SK-N-SH (cell line): ENCODE data around the gene SEC16B. TPM values are rescaled to one million over a fixed set of nuclear protein-coding genes. Genes with fewer than 3 reads are reported as not detected.

Experiments
- CTCF ChIA-PET: fragments of 300-600, 350-600 bp; formaldehyde crosslinking; extraction: SDS; loops from one replicate; lab custom pipeline; 2021; lab: Yijun Ruan, JAX
- POLR2A ChIA-PET: fragments of 350-600 bp; sonication (Branson Sonifier 250); formaldehyde crosslinking; extraction: SDS; loops from one replicate; lab custom pipeline; 2020; ENCODE audit warnings: antibody characterized with exemption, inconsistent platforms; lab: Yijun Ruan, JAX
- DNase-seq: peaks from one replicate; pipeline ENCODE4 v3.0.0; 2012
- H2AFZ ChIP-seq: fragments of 200-600 bp; sonication (generic); 2 replicates; pipeline ENCODE4 v1.8.1; 2016; ENCODE audit warnings: antibody characterized with exemption, mild to moderate bottlenecking, low read depth
- H3F3A ChIP-seq: fragments of 200-600 bp; sonication (generic); replicated peaks from 2 replicates; pipeline ENCODE3; 2016; ENCODE audit warnings: antibody characterized with exemption, mild to moderate bottlenecking; ENCODE audit not compliant: insufficient read depth
- H3K27ac ChIP-seq, 2 experiments: fragments of 200-500 bp in 1 of 2; fragments of 200-600 bp in 1 of 2; sonication (Bioruptor generic) in 1 of 2; sonication (generic), shearing (Covaris generic) in 1 of 2; 2 replicates each; pipeline versions ENCODE4 v1.5.1 to v1.6.1; 2014 to 2016; ENCODE audit warnings: low read depth in 2 of 2, inconsistent platforms in 1 of 2, low read length in 1 of 2, mild to moderate bottlenecking in 1 of 2, mixed read lengths in 1 of 2
- H3K27me3 ChIP-seq: fragments of 200-600 bp; sonication (generic), shearing (Covaris generic); 2 replicates; pipeline ENCODE4 v1.6.1; 2016; ENCODE audit warnings: mixed run types; ENCODE audit not compliant: insufficient read depth
- H3K36me3 ChIP-seq, 2 experiments: fragments of 200-500 bp in 1 of 2; fragments of 200-600 bp in 1 of 2; sonication (Bioruptor generic) in 1 of 2; sonication (generic) in 1 of 2; replicated peaks in 1 of 2; 2 replicates each; pipeline versions ENCODE3 to v1.5.1; 2014 to 2016; ENCODE audit warnings: low read length in 1 of 2, mild to moderate bottlenecking in 1 of 2; ENCODE audit not compliant: insufficient read depth in 2 of 2, control insufficient read depth in 1 of 2
- H3K4me1 ChIP-seq, 2 experiments: fragments of 200-500 bp in 1 of 2; fragments of 200-600 bp in 1 of 2; sonication (Bioruptor generic) in 1 of 2; sonication (generic), shearing (Covaris generic) in 1 of 2; 2 replicates each; pipeline versions ENCODE4 v1.5.1 to v1.6.1; 2014 to 2016; ENCODE audit warnings: low read depth in 1 of 2, low read length in 1 of 2, mixed run types in 1 of 2; ENCODE audit not compliant: insufficient read depth in 2 of 2, control insufficient read depth in 1 of 2
- H3K4me2 ChIP-seq: fragments of 200-600 bp; sonication (generic), shearing (Covaris generic); 2 replicates; pipeline ENCODE4 v1.6.1; 2017; ENCODE audit warnings: mixed run types
- H3K4me3 ChIP-seq, 2 experiments: fragments of 200-500 bp in 1 of 2; fragments of 200-600 bp in 1 of 2; sonication (Bioruptor generic) in 1 of 2; sonication (generic), shearing (Covaris generic) in 1 of 2; 2 replicates each; pipeline versions ENCODE4 v1.5.1 to v1.8.1; 2014 to 2016; ENCODE audit warnings: low read depth in 2 of 2, inconsistent platforms in 1 of 2, low read length in 1 of 2, mild to moderate bottlenecking in 1 of 2, mixed read lengths in 1 of 2, moderate library complexity in 1 of 2
- H3K79me2 ChIP-seq: fragments of 200-600 bp; sonication (generic); 2 replicates; pipeline ENCODE4 v1.8.1; 2017; ENCODE audit warnings: mild to moderate bottlenecking; ENCODE audit not compliant: insufficient read depth
- H3K9ac ChIP-seq: fragments of 200-600 bp; sonication (generic); 2 replicates; pipeline ENCODE4 v1.6.1; 2017; ENCODE audit warnings: mixed run types
- H3K9me2 ChIP-seq: fragments of 200-600 bp; sonication (generic); 2 replicates; pipeline ENCODE4 v1.6.1; 2017; ENCODE audit warnings: mixed run types
- H3K9me3 ChIP-seq: fragments of 200-600 bp; sonication (generic); 2 replicates; pipeline ENCODE4 v1.6.1; 2017; ENCODE audit warnings: mixed run types, mild to moderate bottlenecking, moderate library complexity
- H4K20me1 ChIP-seq: fragments of 200-600 bp; sonication (generic); 2 replicates; pipeline ENCODE4 v1.6.1; 2017; ENCODE audit warnings: mild to moderate bottlenecking, mixed run types; ENCODE audit not compliant: insufficient read depth
- CHD2 ChIP-seq: fragments of 150-350 bp; IDR thresholded peaks from 2 replicates; pipeline ENCODE4 v1.6.1; 2018; ENCODE audit warnings: low read length; ENCODE audit not compliant: partially characterized antibody
- EZH2phosphoT487 ChIP-seq: fragments of 200-600 bp; sonication (generic); IDR thresholded peaks from 2 replicates; pipeline ENCODE4 v1.6.1; 2017; ENCODE audit warnings: low read depth, mixed run types, mild to moderate bottlenecking, antibody characterized with exemption, moderate library complexity, borderline replicate concordance
- FOSL2 ChIP-seq: IDR thresholded peaks from 2 replicates; pipeline ENCODE4 v1.4.0; 2012; ENCODE audit warnings: low read depth, mild to moderate bottlenecking, moderate library complexity, borderline replicate concordance
- FOXM1 ChIP-seq: IDR thresholded peaks from 2 replicates; pipeline ENCODE4 v1.4.0; 2012; ENCODE audit warnings: low read depth, mild to moderate bottlenecking
- GABPA ChIP-seq: IDR thresholded peaks from 2 replicates; pipeline ENCODE4 v1.4.0; 2012; ENCODE audit warnings: low read depth, mild to moderate bottlenecking
- GATA2 ChIP-seq: sonication (generic); formaldehyde crosslinking; IDR thresholded peaks from 2 replicates; pipeline ENCODE4 v1.5.0; 2020; ENCODE audit warnings: mild to moderate bottlenecking, missing genetic modification reagents
- JUND ChIP-seq: IDR thresholded peaks from 2 replicates; pipeline ENCODE4 v1.4.0; 2012
- MEF2A ChIP-seq: IDR thresholded peaks from 2 replicates; pipeline ENCODE4 v1.4.0; 2012; ENCODE audit warnings: low read depth, borderline replicate concordance
- RAD21 ChIP-seq: IDR thresholded peaks from 2 replicates; pipeline ENCODE4 v1.6.1; 2012; ENCODE audit warnings: mild to moderate bottlenecking, low read length
- RCOR1 ChIP-seq: fragments of 150-350 bp; IDR thresholded peaks from 2 replicates; pipeline ENCODE4 v1.6.1; 2017; ENCODE audit warnings: antibody characterized with exemption, low read length
- RFX5 ChIP-seq: IDR thresholded peaks from 2 replicates; pipeline ENCODE4 v1.6.1; 2012; ENCODE audit warnings: mild to moderate bottlenecking, improper control_type of control experiment, low read length
- SIN3A ChIP-seq: IDR thresholded peaks from 2 replicates; pipeline ENCODE4 v1.6.1; 2012; ENCODE audit warnings: low read depth, mild to moderate bottlenecking, low read length, moderate library complexity, borderline replicate concordance
- TEAD4 ChIP-seq: IDR thresholded peaks from 2 replicates; pipeline ENCODE4 v1.4.0; 2012; ENCODE audit warnings: mild to moderate bottlenecking, borderline replicate concordance; ENCODE audit not compliant: insufficient read depth
- YY1 ChIP-seq: IDR thresholded peaks from 2 replicates; pipeline ENCODE4 v1.4.0; 2012; ENCODE audit warnings: low read depth, mild to moderate bottlenecking
- ZBTB33 ChIP-seq: IDR thresholded peaks from 2 replicates; pipeline ENCODE4 v1.4.0; 2012; ENCODE audit warnings: low read depth, borderline replicate concordance
- WGBS: methylation state at CpG from one replicate; pipeline ENCODE4 v1.1.6; 2017; ENCODE audit warnings: low lambda C conversion rate; 5-methylcytosine and 5-hydroxymethylcytosine counted together
- polyA plus RNA-seq, 3 experiments: library from polyadenylated mRNA; depleted of rRNA; stranded (reverse); fragments of >200 nt; gene quantifications; 2 replicates each; pipeline ENCODE4 v1.2.3, GENCODE V29; 2012
- TF ChIP-seq, protein P1 (sequence below): IDR thresholded peaks from 2 replicates; pipeline ENCODE4; 2012

The SEC16B gene
- polyA plus RNA-seq, 1 of the 3 experiments (the other 2 are of a cell fraction), result 0.31 TPM

DNA sequence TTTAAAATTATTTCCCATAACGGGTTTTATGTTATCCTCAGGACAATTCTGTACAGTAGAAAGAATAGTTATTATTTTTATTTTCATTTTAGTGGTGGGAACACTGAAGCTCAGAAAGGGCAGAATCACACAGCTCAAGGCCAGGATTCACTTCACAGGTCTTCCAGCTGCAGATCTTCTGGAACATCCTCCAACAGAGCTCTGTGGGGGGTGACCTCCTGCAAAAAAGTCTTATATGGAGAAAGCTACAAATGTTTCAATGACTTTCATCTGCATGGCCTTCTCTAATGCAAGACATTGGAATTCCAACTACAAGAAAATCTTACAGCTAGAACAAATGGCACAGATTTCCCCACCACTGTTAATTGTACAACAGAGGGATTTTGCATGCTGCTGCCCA is 64.2 kb downstream of the SEC16B start:
- DNase-seq, result no peak
- CTCF ChIA-PET, result interaction anchor here (0.9 to 1.2 kb wide), 2 partner anchors 9 to 1543 kb away, joined by 3 read pairs; no protein-coding TSS in a partner anchor
- WGBS, result 21% methylated on average over 1 of the region's 1 CpG
- Histone ChIP-seq H3K79me2 (no peaks in the 10 kb centered on the region), H3K9me3 (no peaks in the 10 kb centered on the region), H3K4me2 (no peak overlapping the region), H2AFZ (no peak overlapping the region), H4K20me1 (no peaks in the 10 kb centered on the region), H3K27ac (no peak overlapping the region), H3K4me3 (no peak overlapping the region), H3F3A (no peaks in the 10 kb centered on the region), H3K9ac (no peak overlapping the region), H3K9me2 (no peaks in the 10 kb centered on the region), H3K36me3 (no peaks in the 10 kb centered on the region), H3K27me3 (no peaks in the 10 kb centered on the region; the same call in 1 of the 2 replicates), H3K4me1 (no peaks in the 10 kb centered on the region)
- TF ChIP-seq ZBTB33 (no peak), TEAD4 (no peak), FOXM1 (no peak)
- POLR2A ChIA-PET, result no interaction called here

GRCh38 chr1:177902266-177902665 is 67.6 kb downstream of the SEC16B start:
- Histone ChIP-seq H3K9ac (no peak overlapping the region), H3F3A (no peaks in the 10 kb centered on the region), H3K4me2 (no peak overlapping the region), H3K36me3 (no peaks in the 10 kb centered on the region), H2AFZ (no peak overlapping the region), H3K9me3 (no peaks in the 10 kb centered on the region), H3K4me3 (no peak overlapping the region), H3K27ac (no peak overlapping the region), H3K79me2 (no peaks in the 10 kb centered on the region), H3K9me2 (no peaks in the 10 kb centered on the region), H4K20me1 (no peaks in the 10 kb centered on the region), H3K27me3 (no peaks in the 10 kb centered on the region; the same call in 1 of the 2 replicates), H3K4me1 (no peaks in the 10 kb centered on the region)
- ChIA-PET CTCF (interaction anchor here (1.1 kb wide), 1 partner anchor 52 kb away, joined by 3 read pairs; no protein-coding TSS in a partner anchor), POLR2A (no interaction called here)
- TF ChIP-seq RAD21 (no peak), TEAD4 (no peak), SIN3A (no peak), GATA2 (CRISPR knock-in tag) (no peak), EZH2phosphoT487 (no peak), FOSL2 (no peak), CHD2 (no peak), ZBTB33 (no peak), RCOR1 (no peak), RFX5 (no peak), YY1 (no peak), MEF2A (no peak), GABPA (no peak), JUND (no peak)
- TF ChIP-seq, protein P1, sequence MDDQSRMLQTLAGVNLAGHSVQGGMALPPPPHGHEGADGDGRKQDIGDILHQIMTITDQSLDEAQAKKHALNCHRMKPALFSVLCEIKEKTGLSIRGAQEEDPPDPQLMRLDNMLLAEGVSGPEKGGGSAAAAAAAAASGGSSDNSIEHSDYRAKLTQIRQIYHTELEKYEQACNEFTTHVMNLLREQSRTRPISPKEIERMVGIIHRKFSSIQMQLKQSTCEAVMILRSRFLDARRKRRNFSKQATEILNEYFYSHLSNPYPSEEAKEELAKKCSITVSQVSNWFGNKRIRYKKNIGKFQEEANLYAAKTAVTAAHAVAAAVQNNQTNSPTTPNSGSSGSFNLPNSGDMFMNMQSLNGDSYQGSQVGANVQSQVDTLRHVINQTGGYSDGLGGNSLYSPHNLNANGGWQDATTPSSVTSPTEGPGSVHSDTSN, result no peak
- no peak for DNase-seq
- 39% methylated on average over 4 of the region's 5 CpGs for WGBS
